Endothelial cell (in vitro differentiated cells): Measurements from ENCODE around the gene C8G. TPM values are rescaled to one million over a fixed set of nuclear protein-coding genes. Genes with fewer than 3 reads are reported as not detected.

Experiments
- DNase-seq: peaks from one replicate; pipeline ENCODE4 v3.0.0; 2021; ENCODE audit warnings: low spot score
- H3K27ac Mint-ChIP-seq: one replicate; pipeline ENCODE4 v1.8.0; 2021; ENCODE audit warnings: mixed read lengths, inconsistent platforms; ENCODE audit not compliant: unreplicated experiment
- H3K27me3 Mint-ChIP-seq: one replicate; pipeline ENCODE4 v1.8.0; 2021; ENCODE audit warnings: mild to moderate bottlenecking, moderate library complexity, mixed read lengths, inconsistent platforms; ENCODE audit not compliant: unreplicated experiment
- H3K36me3 Mint-ChIP-seq: one replicate; pipeline ENCODE4 v1.8.0; 2021; ENCODE audit warnings: mild to moderate bottlenecking, low read depth, mixed read lengths, inconsistent platforms; ENCODE audit not compliant: unreplicated experiment
- H3K4me1 Mint-ChIP-seq: one replicate; pipeline ENCODE4 v1.8.0; 2021; ENCODE audit warnings: mild to moderate bottlenecking, mixed read lengths, inconsistent platforms; ENCODE audit not compliant: unreplicated experiment
- H3K4me3 Mint-ChIP-seq: one replicate; pipeline ENCODE4 v1.8.0; 2021; ENCODE audit warnings: mild to moderate bottlenecking, mixed read lengths, inconsistent platforms; ENCODE audit not compliant: unreplicated experiment
- H3K9me3 Mint-ChIP-seq: one replicate; pipeline ENCODE4 v1.8.0; 2021; ENCODE audit warnings: mixed read lengths, inconsistent platforms; ENCODE audit not compliant: unreplicated experiment
- CTCF ChIP-seq: fragments of 200-600 bp; sonication (generic); IDR thresholded peaks from one replicate; pipeline ENCODE4 v1.5.0; 2021; ENCODE audit warnings: antibody characterized with exemption; ENCODE audit not compliant: unreplicated experiment
- total RNA-seq: library from RNA; stranded (reverse); fragmentation: NEBNext Ultra II Directional; extraction: Animal tissue kit (Norgen Biotek cat#: 25700); gene quantifications from one replicate; pipeline ENCODE4 v1.2.1, GENCODE V29; 2021; ENCODE audit not compliant: unreplicated experiment

C8G gene
- total RNA-seq, 1 donor from 2014 or later: 1.1 TPM

GRCh38 chr9:136983167-136983566 is 38.1 kb downstream of the C8G start:
- no peak for TF ChIP-seq CTCF
- peaks cover 14% of the 10 kb centered on the region for H3K27me3 Mint-ChIP-seq
- no peak for DNase-seq
- no peaks in the 10 kb centered on the region for H3K9me3 Mint-ChIP-seq
- H3K36me3 Mint-ChIP-seq: peaks cover 9% of the 10 kb centered on the region
- H3K4me3 Mint-ChIP-seq: no peak overlapping the region
- H3K27ac Mint-ChIP-seq: no peak overlapping the region
- H3K4me1 Mint-ChIP-seq: peaks cover 2% of the 10 kb centered on the region

- peak overlapping the region; percentile 52 for H3K4me3 Mint-ChIP-seq
- no peak overlapping the region for H3K27ac Mint-ChIP-seq
- peaks cover 2% of the 10 kb centered on the region for H3K4me1 Mint-ChIP-seq
- no peak for DNase-seq
- no peak for TF ChIP-seq CTCF
- no peaks in the 10 kb centered on the region for H3K9me3 Mint-ChIP-seq
- H3K36me3 Mint-ChIP-seq: peaks cover 9% of the 10 kb centered on the region
- peaks cover 14% of the 10 kb centered on the region for H3K27me3 Mint-ChIP-seq
Measured at GRCh38 chr9:136983656-136984314, 38.7 kb downstream of the C8G start.

GRCh38 chr9:136984464-136985026 is 39.5 kb downstream of the C8G start:
- no peaks in the 10 kb centered on the region for H3K9me3 Mint-ChIP-seq
- TF ChIP-seq CTCF: no peak
- no peak for DNase-seq
- no peak overlapping the region for H3K4me3 Mint-ChIP-seq
- H3K4me1 Mint-ChIP-seq: peaks cover 2% of the 10 kb centered on the region
- H3K27ac Mint-ChIP-seq: no peak overlapping the region
- H3K27me3 Mint-ChIP-seq: peaks cover 12% of the 10 kb centered on the region
- H3K36me3 Mint-ChIP-seq: peaks cover 9% of the 10 kb centered on the region

- Mint-ChIP-seq H3K27ac (no peak overlapping the region), H3K9me3 (no peaks in the 10 kb centered on the region), H3K4me3 (no peak overlapping the region), H3K4me1 (peaks cover 2% of the 10 kb centered on the region), H3K36me3 (peaks cover 9% of the 10 kb centered on the region), H3K27me3 (peaks cover 14% of the 10 kb centered on the region)
- no peak for TF ChIP-seq CTCF
- no peak for DNase-seq
Measured at GRCh38 chr9:136985027-136985602, 40.1 kb downstream of the C8G start.

- peaks cover 2% of the 10 kb centered on the region for H3K4me1 Mint-ChIP-seq
- H3K27ac Mint-ChIP-seq: no peak overlapping the region
- H3K4me3 Mint-ChIP-seq: no peak overlapping the region
- TF ChIP-seq CTCF: no peak
- H3K36me3 Mint-ChIP-seq: peaks cover 13% of the 10 kb centered on the region
- H3K9me3 Mint-ChIP-seq: no peaks in the 10 kb centered on the region
- peaks cover 13% of the 10 kb centered on the region for H3K27me3 Mint-ChIP-seq
- DNase-seq: no peak
Measured at GRCh38 chr9:136985853-136986252, 40.8 kb downstream of the C8G start.
